ENCODE results near the gene SYP. TPM values are rescaled to one million over a fixed set of nuclear protein-coding genes. Genes with fewer than 3 reads are reported as not detected.

The SYP gene
- 0.50 and 0.87 TPM in 2 replicates for total RNA-seq

GRCh38 chrX:49199906-49200771 lies at the start of gene SYP:
SYP (minus strand) TSS chrX:49200193; CDS start chrX:49200186, 7 bp downstream.

GRCh38 chrX:49233176-49233575 lies 33.2 kb upstream of the SYP start, which contains the start of gene CACNA1F:
CACNA1F (minus strand) TSS chrX:49233340; CDS start chrX:49233309, 31 bp downstream.

GRCh38 chrX:49186125-49187027 lies 13.6 kb downstream of the SYP start, which contains the start of gene PRICKLE3:
PRICKLE3 (minus strand) TSS chrX:49186373; CDS start chrX:49186297, 76 bp downstream.

GRCh38 chrX:49171752-49172279 lies 28.2 kb downstream of the SYP start, which contains the start of gene PLP2:
PLP2 (plus strand) TSS chrX:49171898; CDS start chrX:49172001, 103 bp downstream.

GRCh38 chrX:49162620-49163019 lies 37.4 kb downstream of the SYP start, which contains the start of gene MAGIX:
MAGIX (plus strand) TSS chrX:49162758; CDS start chrX:49162890, 132 bp downstream.

Other genes with a start within 250 kb of the SYP start
- 37.5 and 47.6 TPM in 2 replicates for gene OTUD5, start 242.6 kb downstream of the SYP start, total RNA-seq
- gene KCND1, start 228.3 kb downstream of the SYP start, total RNA-seq: 1.9 and 4.3 TPM in 2 replicates
- gene GRIPAP1, start 197.9 kb downstream of the SYP start, total RNA-seq: 20.5 and 20.8 TPM in 2 replicates
- gene TFE3, start 156.8 kb downstream of the SYP start, total RNA-seq: 45.1 and 66.0 TPM in 2 replicates
- gene CCDC120, start 141.2 kb downstream of the SYP start, total RNA-seq: 0.83 and 1.2 TPM in 2 replicates
- 14.6 and 15.3 TPM in 2 replicates for gene PRAF2, start 126.2 kb downstream of the SYP start, total RNA-seq
- gene WDR45, start 120.3 kb downstream of the SYP start, total RNA-seq: 54.3 and 58.6 TPM in 2 replicates
- 20.0 and 23.9 TPM in 2 replicates for gene GPKOW, start 76.5 kb downstream of the SYP start, total RNA-seq
- 2.8 and 5.5 TPM in 2 replicates for gene MAGIX, start 37.4 kb downstream of the SYP start, total RNA-seq
- gene PLP2, start 28.3 kb downstream of the SYP start, total RNA-seq: 21.1 and 26.8 TPM in 2 replicates
- 7.1 and 10.4 TPM in 2 replicates for gene PRICKLE3, start 13.8 kb downstream of the SYP start, total RNA-seq
- gene CACNA1F, start 33.1 kb upstream of the SYP start, total RNA-seq: under 0.01 TPM in 2 replicates
- 13.2 and 15.0 TPM in 2 replicates for gene CCDC22, start 35.3 kb upstream of the SYP start, total RNA-seq
- gene FOXP3, start 64.5 kb upstream of the SYP start, total RNA-seq: not detected in 2 replicates
- gene PPP1R3F, start 69.6 kb upstream of the SYP start, total RNA-seq: 2.8 and 14.9 TPM in 2 replicates
- gene GAGE10, start 103.5 kb upstream of the SYP start, total RNA-seq: not detected in 2 replicates
- not detected in 2 replicates for gene GAGE12J, start 121.8 kb upstream of the SYP start, total RNA-seq
- gene GAGE13, start 131.4 kb upstream of the SYP start, total RNA-seq: not detected in 2 replicates

Measured in smooth muscle cell of trachea (primary cell).